Activated naive CD8-positive, alpha-beta T cell treated with anti-CD3 and anti-CD28 coated beads for 36 hours (primary cell): ENCODE results near the gene ASPHD2. TPM values are rescaled to one million over a fixed set of nuclear protein-coding genes. Genes with fewer than 3 reads are reported as not detected.
"Not testable (repeated sequence)": the region's sequence is repeated elsewhere in the genome, so short reads cannot be mapped to it uniquely, and the experiment has no call there.

Experiments used
- DNase-seq: peaks from one replicate; pipeline ENCODE4 v3.0.0; 2021
- H3K27ac Mint-ChIP-seq: one replicate; pipeline ENCODE4 v1.8.0; 2022; ENCODE audit warnings: mild to moderate bottlenecking, moderate library complexity, mixed read lengths
- H3K27me3 Mint-ChIP-seq: one replicate; pipeline ENCODE4 v1.8.0; 2022; ENCODE audit warnings: mild to moderate bottlenecking, mixed read lengths
- H3K36me3 Mint-ChIP-seq: one replicate; pipeline ENCODE4 v1.8.0; 2021; ENCODE audit warnings: mild to moderate bottlenecking, mixed read lengths
- H3K4me1 Mint-ChIP-seq: one replicate; pipeline ENCODE4 v1.8.0; 2021; ENCODE audit warnings: mixed read lengths
- H3K4me3 Mint-ChIP-seq: one replicate; pipeline ENCODE4 v1.8.0; 2022; ENCODE audit warnings: mild to moderate bottlenecking, moderate library complexity, mixed read lengths
- H3K9me3 Mint-ChIP-seq: one replicate; pipeline ENCODE4 v1.8.0; 2022; ENCODE audit warnings: mixed read lengths
- total RNA-seq, 2 experiments: library from RNA; stranded (reverse); gene quantifications; one replicate each; pipeline ENCODE4 v1.2.3, GENCODE V29; 2021

The ASPHD2 gene
- total RNA-seq, 2 experiments from 2014 or later = 14.9 to 15.9 TPM

DNA sequence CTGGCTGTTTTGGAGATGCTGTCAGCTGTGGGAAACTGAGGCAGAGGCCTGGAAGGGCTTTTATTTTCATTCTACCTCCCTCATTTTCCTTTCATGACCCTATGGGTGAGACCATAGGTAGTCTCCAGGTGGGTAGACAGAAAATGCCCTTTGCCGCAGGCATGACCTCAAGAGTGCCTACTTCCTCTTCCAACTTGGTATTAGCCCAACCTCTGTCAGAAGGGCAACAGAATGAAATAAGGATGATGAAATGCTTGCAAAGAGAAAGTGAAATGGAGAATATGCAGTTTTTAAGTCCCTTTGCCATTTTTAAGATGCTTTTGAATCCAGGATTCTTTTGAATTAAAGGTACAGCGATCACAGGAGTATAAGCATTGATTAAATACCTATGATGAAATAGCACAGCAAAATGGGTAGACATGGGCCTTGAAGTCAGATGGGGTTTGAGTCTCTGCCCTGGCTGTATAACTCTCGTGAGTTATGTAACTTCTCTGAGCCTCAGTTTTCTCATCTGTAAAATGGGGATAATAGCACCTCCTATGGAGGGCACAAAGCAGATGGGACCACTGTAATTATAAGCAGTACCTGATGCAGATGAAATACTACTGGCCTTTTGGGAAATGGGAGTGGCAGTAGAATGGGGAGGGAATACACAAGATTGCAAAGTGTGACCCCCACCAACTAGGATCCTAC is 3.7 kb downstream of the ASPHD2 start:
- Mint-ChIP-seq H3K9me3 (no peaks in the 10 kb centered on the region), H3K27me3 (no peaks in the 10 kb centered on the region), H3K27ac (peak overlapping the region; percentile 92), H3K4me3 (no peak overlapping the region), H3K4me1 (peaks cover 72% of the 10 kb centered on the region), H3K36me3 (peaks cover 48% of the 10 kb centered on the region)
- no peak for DNase-seq

GRCh38 chr22:26433805-26434204 is 4.7 kb downstream of the ASPHD2 start:
- no peak overlapping the region for H3K27ac Mint-ChIP-seq
- no peak overlapping the region for H3K4me3 Mint-ChIP-seq
- no peak for DNase-seq
- H3K9me3 Mint-ChIP-seq = no peaks in the 10 kb centered on the region
- peaks cover 48% of the 10 kb centered on the region for H3K36me3 Mint-ChIP-seq
- peaks cover 65% of the 10 kb centered on the region for H3K4me1 Mint-ChIP-seq
- H3K27me3 Mint-ChIP-seq = no peaks in the 10 kb centered on the region

DNA sequence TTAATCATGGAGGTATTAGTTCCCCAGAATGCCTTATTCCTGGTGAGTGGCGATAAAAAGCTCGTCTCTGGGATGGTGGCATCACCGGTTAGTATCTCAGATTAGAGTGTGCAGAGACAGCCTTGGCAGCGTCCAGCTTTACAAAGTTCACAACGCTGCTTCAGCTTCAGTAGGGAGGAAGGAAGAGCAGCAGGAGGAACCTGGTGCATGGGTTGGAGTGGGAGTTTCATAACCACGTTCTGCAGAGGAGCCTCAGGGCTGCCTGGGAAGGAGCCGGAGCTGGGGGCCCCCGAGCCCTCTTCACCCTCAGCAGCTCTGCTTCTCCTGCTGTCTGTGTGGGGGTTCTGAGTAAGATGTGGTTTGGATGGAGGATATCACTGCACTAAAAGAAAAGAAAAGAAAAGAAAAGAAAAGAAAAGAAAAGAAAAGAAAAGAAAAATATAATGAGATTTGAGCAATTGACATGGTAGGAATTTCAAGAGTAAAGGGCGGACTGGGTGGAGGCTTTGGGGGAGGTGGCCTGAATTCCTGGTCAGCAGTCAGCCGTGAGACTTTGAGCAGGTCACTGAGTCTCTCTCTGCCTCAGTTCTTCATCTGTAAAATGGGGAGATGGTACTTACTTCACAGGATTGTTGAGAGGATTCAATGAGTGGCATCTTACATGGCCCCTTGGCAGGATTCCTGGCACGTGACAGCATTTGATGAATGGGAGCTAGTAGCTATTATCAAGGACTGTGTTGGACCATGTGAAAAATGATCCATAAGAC is 6.5 kb downstream of the ASPHD2 start:
- Mint-ChIP-seq H3K27me3 (no peaks in the 10 kb centered on the region), H3K27ac (no peak overlapping the region), H3K9me3 (no peaks in the 10 kb centered on the region), H3K36me3 (peaks cover 39% of the 10 kb centered on the region), H3K4me1 (peaks cover 57% of the 10 kb centered on the region), H3K4me3 (no peak overlapping the region)
- DNase-seq = no peak

GRCh38 chr22:26436903-26437515 is 7.9 kb downstream of the ASPHD2 start:
- Mint-ChIP-seq H3K9me3 (no peaks in the 10 kb centered on the region), H3K4me3 (no peak overlapping the region), H3K27me3 (no peaks in the 10 kb centered on the region), H3K27ac (no peak overlapping the region), H3K36me3 (peaks cover 35% of the 10 kb centered on the region), H3K4me1 (peaks cover 43% of the 10 kb centered on the region)
- DNase-seq = no peak

- H3K36me3 Mint-ChIP-seq = peaks cover 29% of the 10 kb centered on the region
- no peaks in the 10 kb centered on the region for H3K27me3 Mint-ChIP-seq
- H3K9me3 Mint-ChIP-seq = no peaks in the 10 kb centered on the region
- peaks cover 35% of the 10 kb centered on the region for H3K4me1 Mint-ChIP-seq
- no peak overlapping the region for H3K27ac Mint-ChIP-seq
- DNase-seq = no peak
- no peak overlapping the region for H3K4me3 Mint-ChIP-seq
These were observed 8.8 kb downstream of the ASPHD2 start for GRCh38 chr22:26437694-26438392.

DNA sequence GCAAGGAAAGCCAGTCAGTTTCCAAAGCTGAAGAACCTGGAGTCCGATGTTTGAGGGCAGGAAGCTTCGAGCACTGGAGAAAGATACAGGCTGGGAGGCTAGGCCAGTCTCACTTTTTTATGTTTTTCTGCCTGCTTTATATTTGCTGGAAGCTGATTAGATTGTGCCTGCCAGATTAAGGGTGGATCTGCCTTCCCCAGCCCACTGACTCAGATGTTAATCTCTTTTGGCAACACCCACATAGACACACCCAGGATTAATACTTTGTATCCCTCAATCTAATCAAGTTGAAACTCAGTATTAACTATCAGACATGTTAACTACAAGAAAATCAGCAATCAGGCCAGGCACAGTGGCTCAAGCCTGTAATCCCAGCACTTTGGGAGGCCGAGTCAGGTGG is 9.7 kb downstream of the ASPHD2 start:
- not testable (repeated sequence) for H3K9me3 Mint-ChIP-seq, H3K27ac Mint-ChIP-seq, H3K4me3 Mint-ChIP-seq, H3K27me3 Mint-ChIP-seq, DNase-seq
- H3K4me1 Mint-ChIP-seq = peaks cover 29% of the 10 kb centered on the region
- peaks cover 25% of the 10 kb centered on the region for H3K36me3 Mint-ChIP-seq

- no peak for DNase-seq
- Mint-ChIP-seq H3K9me3 (no peaks in the 10 kb centered on the region), H3K4me3 (no peak overlapping the region), H3K27me3 (no peaks in the 10 kb centered on the region), H3K36me3 (peaks cover 20% of the 10 kb centered on the region), H3K27ac (no peak overlapping the region), H3K4me1 (peaks cover 29% of the 10 kb centered on the region)
These were observed 10.5 kb downstream of the ASPHD2 start for GRCh38 chr22:26439559-26439958.

GRCh38 chr22:26442086-26442756 is 13.2 kb downstream of the ASPHD2 start:
- H3K27me3 Mint-ChIP-seq = no peaks in the 10 kb centered on the region
- no peak overlapping the region for H3K4me3 Mint-ChIP-seq
- no peak overlapping the region for H3K27ac Mint-ChIP-seq
- no peak for DNase-seq
- no peaks in the 10 kb centered on the region for H3K9me3 Mint-ChIP-seq
- H3K4me1 Mint-ChIP-seq = peaks cover 5% of the 10 kb centered on the region
- peaks cover 8% of the 10 kb centered on the region for H3K36me3 Mint-ChIP-seq

DNA sequence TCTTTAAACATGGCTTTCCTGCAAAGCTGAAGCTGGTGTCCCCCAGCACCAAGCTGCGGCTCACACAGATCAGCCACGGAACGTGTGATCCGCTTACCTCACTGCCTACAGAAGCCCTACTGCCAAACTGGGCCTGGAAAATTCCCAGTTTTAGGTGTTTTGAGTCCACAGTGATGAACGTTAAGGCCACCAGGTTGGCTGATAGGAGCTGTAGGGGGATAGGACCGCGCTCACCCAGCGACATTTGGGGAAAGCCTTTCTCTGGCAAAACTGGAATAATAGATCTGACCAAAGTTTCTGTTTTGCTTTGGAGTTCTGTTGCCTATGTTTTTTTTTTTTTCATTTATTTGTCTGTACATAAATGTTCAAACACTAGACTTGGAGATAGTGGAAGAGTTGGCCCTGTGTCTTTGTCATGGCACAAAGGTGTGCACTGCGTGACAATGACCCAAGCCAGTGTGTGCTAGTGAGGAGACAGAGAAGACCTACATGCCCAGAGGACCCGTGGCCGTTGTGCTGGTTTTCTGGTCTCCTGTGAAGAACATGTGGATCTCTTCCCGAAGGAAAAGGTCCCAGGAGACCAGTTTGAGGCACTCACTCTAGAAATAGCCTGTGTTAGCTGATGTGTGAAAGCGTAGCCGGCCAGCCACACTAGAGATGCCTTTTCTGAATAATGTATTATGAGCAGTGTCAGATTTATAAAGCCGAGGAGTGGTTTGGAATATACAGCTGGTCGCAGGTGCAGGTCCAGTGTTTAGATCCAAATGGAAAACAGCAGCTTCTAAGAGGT is 15.0 kb downstream of the ASPHD2 start:
- no peaks in the 10 kb centered on the region for H3K4me1 Mint-ChIP-seq
- no peaks in the 10 kb centered on the region for H3K27me3 Mint-ChIP-seq
- DNase-seq = no peak
- no peaks in the 10 kb centered on the region for H3K9me3 Mint-ChIP-seq
- peaks cover 8% of the 10 kb centered on the region for H3K36me3 Mint-ChIP-seq
- H3K4me3 Mint-ChIP-seq = no peak overlapping the region
- no peak overlapping the region for H3K27ac Mint-ChIP-seq

GRCh38 chr22:26444777-26445176 is 15.7 kb downstream of the ASPHD2 start:
- Mint-ChIP-seq H3K9me3 (no peaks in the 10 kb centered on the region), H3K4me3 (no peak overlapping the region), H3K27ac (no peak overlapping the region), H3K27me3 (no peaks in the 10 kb centered on the region), H3K4me1 (no peaks in the 10 kb centered on the region), H3K36me3 (peaks cover 8% of the 10 kb centered on the region)
- no peak for DNase-seq

DNA sequence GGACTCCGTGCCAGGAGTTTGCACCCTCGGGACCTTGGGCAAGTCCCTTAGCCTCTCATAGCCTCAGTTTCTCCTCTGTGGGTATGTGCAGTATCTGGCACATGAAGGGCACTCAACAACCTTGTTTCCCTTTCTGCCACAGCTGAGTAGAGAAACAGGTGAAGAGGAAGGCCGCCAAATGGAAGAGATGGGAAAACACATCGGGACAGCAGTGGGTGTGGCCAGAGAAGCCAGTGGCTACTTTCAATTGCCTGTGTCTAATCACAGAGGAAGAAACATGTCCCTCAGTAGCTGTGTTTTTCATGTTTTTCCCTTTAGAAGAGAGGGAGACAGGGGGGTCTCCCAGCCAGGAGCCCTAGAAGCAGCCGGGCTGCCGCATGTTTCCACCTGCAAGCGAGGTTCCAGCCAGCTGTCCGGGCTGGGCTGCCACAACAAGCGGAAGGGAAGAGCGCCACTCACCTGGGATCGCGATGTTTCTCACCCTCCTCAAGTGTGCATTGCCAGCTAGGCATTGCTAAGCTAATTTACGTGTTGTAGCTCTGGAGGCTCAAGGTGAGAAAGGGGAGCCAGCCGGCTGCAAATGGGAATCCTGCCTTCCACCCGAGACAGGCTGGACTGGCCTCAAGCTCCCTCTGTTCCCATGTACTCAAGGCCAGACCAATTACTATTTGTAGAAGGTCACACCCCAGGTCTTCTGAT is 16.7 kb downstream of the ASPHD2 start:
- Mint-ChIP-seq H3K4me3 (no peak overlapping the region), H3K27me3 (no peaks in the 10 kb centered on the region), H3K36me3 (peaks cover 8% of the 10 kb centered on the region), H3K9me3 (no peaks in the 10 kb centered on the region), H3K4me1 (peaks cover 2% of the 10 kb centered on the region), H3K27ac (no peak overlapping the region)
- no peak for DNase-seq

- Mint-ChIP-seq H3K27ac (no peak overlapping the region), H3K9me3 (no peaks in the 10 kb centered on the region), H3K4me1 (peaks cover 2% of the 10 kb centered on the region), H3K27me3 (no peaks in the 10 kb centered on the region), H3K4me3 (no peak overlapping the region), H3K36me3 (peaks cover 13% of the 10 kb centered on the region)
- no peak for DNase-seq
These were observed 17.9 kb downstream of the ASPHD2 start for GRCh38 chr22:26446808-26447515.
